ENCODE results near the gene ITLN2.
A peak's percentile ranks its signal among the peaks of the same experiment; 100 is the strongest.

ITLN2 gene

GRCh38 chr1:160954158-160955104, at the start of gene ITLN2:
Gene ITLN2, minus strand, starts transcription at chr1:160954809. Its CDS starts 68 bp downstream, at chr1:160954741.
- TF ChIP-seq, protein P1, sequence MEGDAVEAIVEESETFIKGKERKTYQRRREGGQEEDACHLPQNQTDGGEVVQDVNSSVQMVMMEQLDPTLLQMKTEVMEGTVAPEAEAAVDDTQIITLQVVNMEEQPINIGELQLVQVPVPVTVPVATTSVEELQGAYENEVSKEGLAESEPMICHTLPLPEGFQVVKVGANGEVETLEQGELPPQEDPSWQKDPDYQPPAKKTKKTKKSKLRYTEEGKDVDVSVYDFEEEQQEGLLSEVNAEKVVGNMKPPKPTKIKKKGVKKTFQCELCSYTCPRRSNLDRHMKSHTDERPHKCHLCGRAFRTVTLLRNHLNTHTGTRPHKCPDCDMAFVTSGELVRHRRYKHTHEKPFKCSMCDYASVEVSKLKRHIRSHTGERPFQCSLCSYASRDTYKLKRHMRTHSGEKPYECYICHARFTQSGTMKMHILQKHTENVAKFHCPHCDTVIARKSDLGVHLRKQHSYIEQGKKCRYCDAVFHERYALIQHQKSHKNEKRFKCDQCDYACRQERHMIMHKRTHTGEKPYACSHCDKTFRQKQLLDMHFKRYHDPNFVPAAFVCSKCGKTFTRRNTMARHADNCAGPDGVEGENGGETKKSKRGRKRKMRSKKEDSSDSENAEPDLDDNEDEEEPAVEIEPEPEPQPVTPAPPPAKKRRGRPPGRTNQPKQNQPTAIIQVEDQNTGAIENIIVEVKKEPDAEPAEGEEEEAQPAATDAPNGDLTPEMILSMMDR (IDR thresholded peaks at IDR 0.05; ENCODE audit: low read depth, low read length) = peak; percentile 71
- H3K4me3 ChIP-seq (ENCODE audit: low read depth, low read length) = no peak within 1 kb of the TSS

DNA sequence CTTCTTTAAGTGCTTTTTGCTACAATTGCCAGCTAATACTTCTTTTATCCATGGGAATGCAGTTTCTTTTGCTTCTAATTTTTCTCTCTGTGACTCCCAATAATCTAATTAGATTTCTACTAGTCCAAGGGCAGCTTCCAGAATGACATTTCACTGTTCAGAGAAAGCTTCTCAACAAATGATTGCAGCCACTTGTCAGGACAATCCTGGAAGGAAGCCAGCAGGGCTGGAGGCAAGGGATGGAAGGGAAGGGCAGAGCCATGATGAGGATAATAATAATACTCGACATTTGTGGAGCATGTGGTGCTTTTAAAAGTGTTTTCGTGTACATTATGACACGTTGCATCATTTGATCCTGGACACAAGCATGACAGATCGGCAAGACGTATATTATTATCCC, 46.9 kb upstream of the ITLN2 start:
- TF ChIP-seq, protein P1 (IDR thresholded peaks at IDR 0.05; ENCODE audit: low read depth, low read length) = no peak
- no peak overlapping the region for H3K4me3 ChIP-seq (ENCODE audit: low read depth, low read length)

- TF ChIP-seq, protein P1 (IDR thresholded peaks at IDR 0.05; ENCODE audit: low read depth, low read length) = no peak
- H3K4me3 ChIP-seq (ENCODE audit: low read depth, low read length) = no peak overlapping the region
Observed at GRCh38 chr1:161000736-161001480, 46.3 kb upstream of the ITLN2 start.

GRCh38 chr1:160999376-160999775, 44.8 kb upstream of the ITLN2 start:
- TF ChIP-seq, protein P1 (IDR thresholded peaks at IDR 0.05; ENCODE audit: low read depth, low read length) = no peak
- H3K4me3 ChIP-seq (ENCODE audit: low read depth, low read length) = no peak overlapping the region

DNA sequence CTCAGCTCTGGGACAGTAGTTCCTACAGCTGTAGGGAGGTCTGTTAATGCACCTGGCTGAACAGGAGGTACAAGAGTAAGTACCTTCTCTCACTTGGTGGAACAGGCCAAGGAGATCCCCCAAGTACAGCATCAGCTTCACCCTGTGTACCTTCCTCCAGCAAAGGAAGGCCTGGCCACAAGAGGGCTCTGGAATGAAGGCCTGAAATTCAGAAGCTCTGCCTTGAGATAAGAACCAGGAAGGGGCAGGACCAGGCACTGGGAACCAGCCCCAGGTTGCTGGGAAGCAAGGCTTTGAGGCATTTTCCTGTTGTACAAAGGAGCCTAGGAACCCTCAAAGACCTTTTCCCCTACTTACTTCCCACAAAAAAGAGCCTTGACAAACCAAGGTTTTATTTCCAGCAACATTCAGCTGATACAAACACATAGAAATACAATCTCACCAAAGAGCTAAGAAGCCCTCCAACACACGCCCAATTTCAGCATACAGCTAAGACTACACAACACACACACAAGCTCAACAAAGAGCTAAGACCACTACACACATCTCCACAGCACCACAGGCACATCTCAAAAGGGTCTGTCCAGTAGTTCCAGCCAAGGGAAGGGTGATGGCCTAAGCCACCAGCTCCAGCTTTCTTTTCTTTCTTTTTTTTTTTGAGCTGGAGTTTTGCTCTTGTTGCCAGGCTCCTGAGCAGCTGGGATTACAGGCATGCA, 42.9 kb upstream of the ITLN2 start:
- TF ChIP-seq, protein P1 (IDR thresholded peaks at IDR 0.05; ENCODE audit: low read depth, low read length) = peak; percentile 69
- no peak overlapping the region for H3K4me3 ChIP-seq (ENCODE audit: low read depth, low read length)

GRCh38 chr1:160996178-160996577, 41.6 kb upstream of the ITLN2 start:
- H3K4me3 ChIP-seq (ENCODE audit: low read depth, low read length) = no peak overlapping the region
- TF ChIP-seq, protein P1 (IDR thresholded peaks at IDR 0.05; ENCODE audit: low read depth, low read length) = no peak

Data from WI38 (cell line).